DMS53 (cell line): ENCODE data around the gene LTBP1.

Experiments used
- DNase-seq: peaks from one replicate; lab custom pipeline; 2025; lab: John Stamatoyannopoulos, UW

The LTBP1 gene

DNA sequence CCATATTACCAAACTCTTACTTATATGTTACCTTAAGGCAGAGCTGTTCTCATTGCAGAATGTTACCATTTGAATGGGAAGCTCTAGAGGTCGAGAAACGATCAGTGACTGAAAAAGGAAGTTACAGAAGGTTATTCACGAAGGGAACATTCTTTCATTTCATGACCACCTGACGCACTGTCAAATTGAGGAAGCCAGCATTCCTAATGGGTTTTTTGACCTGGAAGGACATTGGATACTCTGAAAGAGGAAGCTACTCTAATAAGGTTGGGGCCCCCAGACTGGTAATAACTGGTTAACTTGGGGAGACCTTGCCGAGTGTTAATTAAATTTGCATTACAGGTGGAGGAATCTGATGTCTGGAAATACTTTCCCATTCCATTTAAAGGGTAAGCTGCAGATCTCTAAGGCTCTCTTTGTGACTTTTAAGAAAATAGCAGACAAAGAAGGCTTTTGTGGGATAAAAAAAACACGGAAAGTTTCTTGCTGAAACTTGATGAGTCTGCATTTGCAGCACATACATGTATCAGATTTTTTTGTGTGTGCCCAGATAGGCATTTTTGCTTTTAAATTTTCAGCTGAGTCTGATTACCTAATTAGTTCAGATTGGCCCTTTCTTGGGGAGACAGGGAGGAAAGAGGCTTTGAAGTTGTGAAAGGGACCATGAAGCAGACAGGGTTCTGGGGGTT, 137.1 kb downstream of the LTBP1 start:
- no peak for DNase-seq

DNA sequence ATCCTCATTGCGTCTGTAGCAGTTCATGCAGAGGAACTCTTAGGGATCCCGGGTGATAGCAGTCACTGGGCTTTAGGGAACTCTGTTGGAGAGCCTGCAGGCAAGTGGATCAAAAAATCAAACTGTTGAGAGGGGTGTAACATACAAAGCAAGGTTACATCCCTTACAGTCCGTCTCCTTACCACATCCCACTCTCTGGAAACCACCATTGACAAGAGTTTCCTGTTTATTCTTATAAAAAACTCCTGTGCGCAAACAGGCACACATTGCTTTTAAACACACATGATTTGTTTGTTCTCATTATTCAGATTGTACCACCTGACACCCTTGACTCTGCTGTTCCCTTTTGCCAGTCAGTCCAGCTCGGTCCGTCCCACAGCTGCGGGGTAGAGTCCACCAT, 137.7 kb downstream of the LTBP1 start:
- peak; percentile 38 for DNase-seq

DNA sequence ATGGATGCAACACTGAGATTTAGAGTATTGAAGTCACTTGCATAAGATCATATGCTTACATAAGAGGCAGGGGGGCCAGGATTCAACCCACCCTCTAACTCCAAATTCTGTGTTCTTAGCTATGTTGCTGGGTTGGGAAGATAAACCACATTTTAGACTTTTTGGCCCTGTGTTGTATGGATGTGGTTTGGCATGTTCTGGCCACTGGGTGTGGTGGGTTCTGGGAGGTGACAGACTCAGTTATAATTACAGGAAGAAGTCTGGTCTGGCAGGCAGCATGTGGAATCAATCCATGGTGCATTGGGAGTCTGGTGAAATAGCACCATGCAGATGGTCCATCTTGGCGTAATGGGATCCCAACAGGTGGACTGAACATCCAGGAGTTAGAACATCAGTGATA, 138.9 kb downstream of the LTBP1 start:
- DNase-seq, result no peak

DNA sequence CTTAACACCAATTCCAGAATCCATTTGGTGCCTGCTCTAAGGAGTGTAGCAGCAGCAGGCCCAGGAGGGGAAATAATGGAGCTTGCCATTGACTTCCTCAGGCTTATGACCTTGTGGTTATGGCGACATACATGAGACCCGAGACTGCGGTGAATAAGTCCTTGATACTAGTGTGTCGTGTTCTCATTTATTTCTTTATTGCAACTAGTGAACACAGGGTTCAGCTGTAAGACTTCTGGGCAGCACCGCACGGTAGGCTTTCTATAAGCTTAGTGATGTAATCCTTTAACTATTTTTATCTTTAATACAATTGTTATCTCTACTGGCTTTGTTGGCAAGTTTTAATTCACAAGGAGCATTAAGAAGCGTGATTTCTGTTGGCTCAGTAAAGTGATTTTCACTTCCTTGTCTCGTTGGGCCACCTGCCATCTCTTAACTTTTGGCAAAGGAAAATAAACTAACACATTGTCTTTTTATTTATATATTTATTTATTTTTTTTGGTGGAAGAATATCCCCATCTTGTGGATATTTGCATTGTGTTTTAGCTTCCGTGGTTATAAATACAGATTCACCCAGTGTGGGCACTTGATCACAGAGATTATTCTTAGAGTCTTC, 139.8 kb downstream of the LTBP1 start:
- DNase-seq, result no peak

DNA sequence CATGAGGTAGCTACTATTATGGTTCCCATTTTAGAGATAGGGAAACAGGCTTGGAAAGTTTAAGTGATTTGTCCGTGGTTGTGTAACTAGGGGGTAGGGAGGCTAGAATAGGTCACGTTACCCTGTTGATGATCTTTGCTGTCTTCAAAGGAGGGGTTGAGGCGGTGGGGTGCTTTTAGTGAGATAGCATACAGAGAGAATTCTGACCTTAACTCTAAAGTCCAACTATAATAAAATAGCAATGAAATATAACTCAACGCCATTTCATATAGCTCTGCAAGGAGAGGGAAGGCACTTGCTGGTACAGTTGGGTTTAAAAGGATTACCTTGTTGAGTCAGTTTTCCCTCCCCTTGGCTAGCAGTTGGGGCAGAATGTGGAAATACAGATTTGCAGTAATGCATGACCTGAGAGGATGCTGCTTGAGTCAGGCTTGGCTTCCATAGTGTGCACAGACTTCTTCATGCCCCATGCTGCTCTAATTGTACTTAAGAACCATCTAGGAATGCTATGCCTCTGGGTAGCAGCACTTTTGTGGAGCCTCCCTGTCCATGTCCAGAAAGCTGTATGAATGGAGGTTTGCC, 143.9 kb downstream of the LTBP1 start:
- no peak for DNase-seq

DNA sequence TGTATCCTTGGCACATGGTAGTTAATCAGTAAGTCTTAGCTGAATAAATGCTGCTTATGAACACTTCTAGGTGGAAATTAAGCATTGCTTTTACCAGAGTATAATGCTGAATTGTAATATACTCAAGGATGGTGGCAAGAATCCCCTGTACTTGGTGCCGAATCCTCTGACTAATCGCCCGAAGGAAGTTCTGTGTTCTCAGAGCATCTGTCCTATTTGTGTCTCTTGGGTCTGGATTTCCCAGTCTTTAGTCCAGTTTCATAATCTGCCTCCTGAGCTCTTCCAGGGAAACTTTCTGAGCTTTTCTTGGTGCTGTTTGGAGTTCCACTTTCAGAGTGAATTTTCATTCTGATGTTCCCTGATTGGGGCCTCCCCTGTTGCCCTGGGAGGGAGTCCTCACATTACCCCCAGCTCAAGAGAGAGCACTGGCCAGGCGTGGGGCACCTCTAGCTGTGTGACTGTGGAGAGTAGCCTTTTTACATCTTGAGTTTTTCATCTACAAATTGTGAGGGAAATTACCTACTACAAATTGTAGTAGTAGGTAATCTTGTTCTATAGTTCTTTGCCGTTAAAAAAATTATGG, 144.9 kb downstream of the LTBP1 start:
- DNase-seq, result no peak

DNA sequence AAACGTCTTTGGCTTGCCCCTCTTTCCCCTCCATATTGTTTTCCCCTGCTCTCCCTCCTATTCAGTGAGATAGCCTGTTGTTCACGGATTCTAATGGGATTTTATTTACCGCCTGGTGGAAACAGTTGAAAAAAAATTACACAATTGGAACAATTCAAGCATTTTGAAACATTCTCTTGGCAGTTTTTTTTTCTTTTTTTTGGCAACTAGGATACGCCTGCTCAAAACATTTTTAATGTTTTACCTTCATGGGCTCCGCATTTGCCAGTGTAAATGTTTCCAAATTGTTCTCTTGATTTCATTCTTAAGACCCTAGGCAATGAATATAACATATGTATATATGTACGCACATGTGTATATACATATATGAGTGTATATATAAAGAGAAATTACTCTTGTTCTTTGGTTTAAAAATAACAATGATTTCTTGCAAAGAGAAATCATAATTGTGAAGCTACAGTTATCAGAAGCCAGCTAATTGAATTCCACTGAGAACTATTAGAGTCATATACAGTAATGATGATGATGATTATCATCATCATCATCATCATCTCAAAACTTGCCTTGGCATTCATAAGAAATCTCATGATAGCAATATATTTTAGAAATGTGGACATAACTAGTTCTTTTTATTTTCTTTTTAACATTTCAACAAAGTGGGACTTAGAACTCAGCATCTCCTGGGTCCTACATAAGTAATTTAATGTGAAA, 146.7 kb downstream of the LTBP1 start:
- no peak for DNase-seq

DNA sequence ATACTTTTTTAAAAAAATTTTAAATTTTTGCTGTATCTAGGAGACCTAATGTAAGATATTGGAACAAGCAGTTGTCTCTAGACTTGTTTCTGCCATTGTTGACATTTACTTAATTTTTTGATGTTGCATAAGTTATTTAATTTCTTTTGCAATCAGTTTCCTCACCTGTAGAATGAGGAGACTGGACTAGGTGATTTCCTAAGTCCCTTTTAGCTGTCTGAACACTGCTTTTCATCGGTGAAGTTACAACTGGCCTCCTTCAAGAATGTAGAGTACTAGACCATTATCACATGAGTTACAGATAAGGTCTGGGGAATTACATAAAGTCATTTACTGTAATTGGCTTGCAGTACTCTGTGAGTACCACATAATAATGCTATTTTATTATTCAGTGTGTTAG, 147.6 kb downstream of the LTBP1 start:
- DNase-seq, result no peak

DNA sequence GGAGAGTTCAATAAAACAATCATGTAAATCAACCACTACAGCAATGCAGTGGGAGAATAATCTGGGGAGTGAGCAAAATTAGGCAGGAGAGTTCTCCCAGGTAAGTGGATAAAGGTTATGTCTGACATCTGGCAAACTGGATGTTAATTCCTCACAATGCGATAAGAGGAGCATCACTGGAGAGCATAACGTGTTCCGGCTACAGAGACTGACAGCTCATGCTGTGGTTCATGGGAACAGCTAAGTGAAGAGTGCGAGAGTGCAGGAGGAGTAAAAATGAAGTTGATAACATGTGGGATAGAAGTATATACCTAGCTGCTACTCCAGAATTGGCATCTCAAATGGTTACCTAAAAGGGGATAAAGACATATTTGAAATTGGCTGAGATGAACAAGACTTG, 153.2 kb downstream of the LTBP1 start:
- DNase-seq, result no peak

DNA sequence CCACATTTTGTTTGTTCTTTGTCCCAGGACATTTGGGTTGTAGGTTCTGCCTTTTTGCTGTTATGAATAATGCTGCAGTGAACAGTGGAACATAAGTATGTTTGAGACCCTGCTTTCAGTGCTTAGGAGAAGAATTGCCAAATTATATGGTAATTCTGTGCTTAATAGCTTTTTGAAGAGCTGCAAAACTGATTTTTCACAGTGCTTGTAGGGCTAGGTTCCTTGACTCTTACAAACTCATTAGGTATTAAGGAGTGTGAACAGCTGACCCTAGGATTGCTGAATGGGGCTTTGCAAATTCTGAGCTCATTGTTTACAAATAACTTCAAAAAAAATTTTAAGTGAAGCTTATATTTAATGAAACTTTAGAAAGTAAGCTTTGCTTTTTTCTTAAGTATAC, 154.2 kb downstream of the LTBP1 start:
- DNase-seq, result no peak

DNA sequence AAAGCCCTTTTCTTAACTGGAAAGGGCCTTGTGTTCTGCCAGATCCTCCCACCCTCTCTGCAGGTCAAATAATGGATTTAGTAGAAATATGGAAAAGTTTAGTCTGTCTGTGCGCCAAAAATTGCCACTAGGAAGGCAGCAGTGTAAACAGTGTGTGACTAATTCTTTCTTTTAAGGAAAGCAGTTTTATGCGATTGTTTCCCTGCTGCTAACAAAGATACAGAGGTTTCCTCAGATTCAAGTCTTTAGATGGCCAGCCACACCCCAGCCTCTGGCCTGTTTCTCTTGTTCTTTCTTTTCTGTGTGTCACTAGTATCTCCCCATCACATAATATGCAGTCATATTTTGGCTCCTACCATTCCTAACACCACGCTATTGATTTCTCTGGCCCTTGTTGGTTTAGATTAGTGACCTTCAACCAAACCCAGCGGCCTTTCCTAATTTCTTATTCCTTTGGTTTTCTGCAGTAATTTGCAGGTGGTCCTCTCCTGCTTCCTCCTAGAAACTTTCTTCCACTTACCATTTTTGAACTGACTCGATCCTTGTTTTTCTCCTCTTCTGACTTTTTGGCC, 157.4 kb downstream of the LTBP1 start:
- no peak for DNase-seq

DNA sequence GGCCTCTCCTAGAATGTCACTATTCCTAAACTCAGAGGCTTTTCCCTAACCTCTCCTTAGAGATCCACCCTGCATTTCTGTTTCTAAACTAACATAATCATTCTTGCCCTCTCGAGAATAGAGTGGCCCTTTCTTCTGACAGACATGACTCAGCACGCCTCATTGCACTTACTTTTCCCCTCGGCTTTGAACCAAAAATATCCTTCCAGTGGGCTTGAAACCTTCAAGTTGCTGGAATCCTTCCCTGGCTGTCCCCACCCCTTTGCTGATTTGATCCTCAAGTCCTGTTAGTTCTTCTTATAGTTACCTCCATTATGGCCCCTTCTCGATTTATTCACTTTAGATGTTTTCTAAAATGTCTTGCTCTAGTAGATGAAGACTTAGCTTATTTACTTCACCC, 158.0 kb downstream of the LTBP1 start:
- no peak for DNase-seq

DNA sequence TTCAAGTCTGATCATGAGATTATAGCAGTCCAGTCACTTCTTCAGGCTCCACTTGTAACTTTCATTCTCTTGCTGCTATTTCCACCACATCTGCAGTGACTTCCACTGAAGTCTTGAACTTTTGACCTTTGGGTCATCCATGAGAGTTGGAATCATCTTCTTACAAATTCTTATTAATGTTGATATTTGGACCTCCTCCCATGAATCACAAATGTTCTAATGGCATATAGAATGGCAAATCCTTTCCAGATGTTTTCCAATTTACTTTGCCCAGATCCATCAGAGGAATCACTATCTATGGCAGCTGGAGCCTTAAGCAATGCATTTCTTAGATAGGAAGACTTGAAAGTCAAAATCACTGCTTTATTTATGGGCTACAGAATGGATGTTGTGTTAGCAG, 159.4 kb downstream of the LTBP1 start:
- DNase-seq, result no peak

DNA sequence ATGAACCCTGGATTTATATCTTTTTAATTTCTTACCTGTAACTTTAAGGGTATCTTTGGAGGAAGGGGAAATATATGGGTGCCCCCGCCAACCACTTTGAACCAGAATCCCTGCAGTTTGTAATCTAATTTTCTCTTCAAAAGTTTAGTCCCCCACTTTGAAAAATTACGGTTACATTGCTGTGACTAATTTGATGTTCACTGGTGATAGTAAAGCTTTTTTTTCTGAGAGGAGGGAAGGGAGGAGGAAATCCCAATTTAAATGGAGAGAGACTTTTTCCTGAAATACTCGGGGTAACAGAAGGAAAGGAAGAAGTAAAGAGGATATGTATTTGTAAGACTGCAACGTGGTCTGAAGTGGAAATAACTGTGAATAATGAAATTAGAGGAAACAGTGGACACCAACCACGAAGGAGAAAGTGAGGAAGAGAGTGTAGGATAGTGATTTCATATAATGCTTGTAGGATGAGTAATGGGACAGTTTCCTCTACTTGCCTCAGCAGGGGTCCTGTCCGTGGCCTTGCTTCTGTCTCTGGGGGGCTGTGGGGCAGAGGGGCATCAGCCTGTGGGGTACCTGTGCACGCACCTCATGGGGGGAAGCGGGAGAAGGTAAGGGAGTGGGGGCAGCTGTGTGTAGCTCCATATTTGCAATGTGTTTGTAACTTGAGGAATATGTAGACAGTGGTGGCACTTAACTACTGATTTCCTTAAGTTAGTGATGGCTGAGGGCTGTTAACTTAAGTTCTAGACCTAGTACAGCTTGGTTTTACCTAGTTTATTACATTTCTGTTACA, 161.1 kb downstream of the LTBP1 start:
- DNase-seq, result no peak

DNA sequence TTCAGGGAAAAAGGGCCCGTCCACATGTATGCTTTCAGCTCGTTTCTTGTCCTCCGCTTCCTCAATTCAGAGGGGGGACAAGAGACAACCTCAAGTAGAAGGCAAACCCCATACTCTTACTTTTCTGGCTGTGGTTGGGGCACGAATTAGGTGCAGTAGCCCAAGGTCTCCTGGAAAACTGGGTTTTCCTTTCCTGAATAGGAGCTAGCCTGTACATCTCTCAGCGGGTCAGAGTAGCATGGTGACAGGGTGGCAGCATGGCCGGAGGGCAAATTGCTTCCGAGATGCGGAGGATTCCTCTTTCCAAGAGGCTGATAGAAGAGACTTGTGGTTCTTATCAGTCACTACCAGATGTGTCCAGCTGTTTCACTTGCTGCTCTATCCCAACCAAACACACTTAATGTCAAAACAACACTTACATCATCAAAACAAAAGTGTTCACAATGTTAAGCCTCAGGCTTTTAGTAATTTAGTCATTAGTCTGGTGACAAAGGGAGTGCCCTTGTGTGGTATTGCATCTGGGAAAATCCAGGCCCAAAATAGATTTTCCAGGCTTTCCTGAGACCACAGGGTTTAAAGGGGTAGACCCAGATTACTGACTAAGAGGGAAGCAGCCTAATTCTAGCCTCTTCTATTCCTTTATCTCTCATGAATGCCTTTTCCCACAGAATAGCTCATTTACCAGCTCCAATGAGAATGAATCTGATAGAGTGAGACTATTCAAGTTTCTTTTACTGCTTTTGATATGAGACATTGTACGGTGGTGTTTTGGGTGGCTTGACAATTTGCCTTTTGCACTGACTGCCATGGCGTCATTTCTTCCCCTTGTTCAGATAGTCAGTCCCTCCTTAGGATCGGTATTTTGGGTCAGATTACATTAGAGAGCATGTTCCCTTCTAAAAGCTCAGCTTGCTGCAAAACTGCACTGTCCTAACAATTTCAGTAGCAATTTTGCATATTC, 162.0 kb downstream of the LTBP1 start:
- DNase-seq, result no peak

DNA sequence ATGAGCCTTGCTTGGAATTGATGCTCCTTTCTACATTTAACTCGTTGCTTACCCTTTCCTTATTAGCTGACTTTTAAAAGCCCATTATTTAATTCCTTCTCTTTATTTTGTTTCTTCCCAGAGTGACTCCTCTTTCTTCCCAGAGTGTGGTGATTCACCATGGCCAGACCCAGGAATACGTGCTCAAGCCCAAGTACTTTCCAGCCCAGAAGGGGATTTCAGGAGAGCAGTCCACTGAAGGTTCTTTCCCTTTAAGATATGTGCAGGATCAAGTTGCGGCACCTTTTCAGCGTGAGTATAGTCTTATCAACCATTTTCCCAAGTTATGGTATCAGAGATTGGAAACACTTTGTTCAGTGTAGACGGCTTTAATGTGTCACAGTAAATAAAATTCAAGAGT, 163.7 kb downstream of the LTBP1 start:
- DNase-seq, result no peak

DNA sequence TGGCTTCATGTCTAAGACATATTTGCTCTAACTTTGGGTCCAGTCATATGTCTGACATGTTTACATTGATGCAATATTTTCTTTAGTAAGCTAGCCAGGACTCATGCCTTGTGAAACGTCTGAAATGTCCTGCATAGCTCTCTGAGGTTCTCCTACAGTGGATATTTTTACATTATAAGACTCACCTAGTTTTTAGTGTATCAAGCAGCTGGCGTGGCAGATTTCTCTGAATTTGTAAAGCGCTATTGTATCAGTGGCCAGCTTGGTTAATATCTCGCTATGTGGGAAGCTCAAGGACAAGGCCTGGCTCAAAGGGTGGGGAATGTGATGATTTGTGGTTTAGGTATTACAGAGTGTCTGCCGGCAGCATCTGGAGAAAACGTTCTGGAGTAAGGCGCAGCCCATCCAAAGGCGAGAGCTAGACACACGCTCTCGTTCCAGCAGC, 164.3 kb downstream of the LTBP1 start:
- DNase-seq, result no peak

DNA sequence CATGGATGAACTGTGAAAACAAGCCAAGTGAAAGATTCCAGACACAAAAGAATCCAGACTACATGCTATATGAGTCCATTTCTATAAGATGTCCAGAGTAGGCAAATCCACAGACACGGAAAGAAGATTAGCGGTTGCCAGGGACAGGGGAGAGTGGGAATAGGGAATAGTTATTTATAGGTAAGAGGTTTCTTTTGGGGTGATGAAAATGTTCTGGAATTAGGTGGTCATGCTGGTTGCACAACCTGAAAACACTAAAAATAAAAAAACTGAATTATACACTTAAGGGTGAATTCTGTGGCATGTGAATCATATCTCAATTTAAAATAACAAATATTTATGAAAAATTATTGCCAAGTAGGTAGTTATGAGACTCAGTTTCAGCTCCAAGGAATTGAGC, 168.4 kb downstream of the LTBP1 start:
- no peak for DNase-seq

DNA sequence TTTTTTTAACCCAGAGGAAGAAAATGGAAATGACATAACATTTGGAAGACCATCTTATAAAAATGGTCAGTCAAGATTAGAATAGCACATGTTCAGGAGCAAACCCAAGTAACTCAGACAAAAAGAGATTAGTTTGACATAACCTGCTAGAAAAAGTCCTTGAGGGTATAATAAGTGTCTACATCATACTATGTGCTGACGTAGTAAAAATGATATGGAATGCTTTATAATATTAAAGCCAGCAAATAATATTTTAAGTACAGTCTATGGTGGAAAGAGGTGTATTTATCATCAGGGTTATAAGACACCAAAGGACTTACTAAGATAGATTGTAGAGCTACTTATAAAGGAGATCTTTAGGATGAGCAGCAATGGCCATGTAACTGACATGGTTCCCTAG, 169.0 kb downstream of the LTBP1 start:
- DNase-seq, result no peak

DNA sequence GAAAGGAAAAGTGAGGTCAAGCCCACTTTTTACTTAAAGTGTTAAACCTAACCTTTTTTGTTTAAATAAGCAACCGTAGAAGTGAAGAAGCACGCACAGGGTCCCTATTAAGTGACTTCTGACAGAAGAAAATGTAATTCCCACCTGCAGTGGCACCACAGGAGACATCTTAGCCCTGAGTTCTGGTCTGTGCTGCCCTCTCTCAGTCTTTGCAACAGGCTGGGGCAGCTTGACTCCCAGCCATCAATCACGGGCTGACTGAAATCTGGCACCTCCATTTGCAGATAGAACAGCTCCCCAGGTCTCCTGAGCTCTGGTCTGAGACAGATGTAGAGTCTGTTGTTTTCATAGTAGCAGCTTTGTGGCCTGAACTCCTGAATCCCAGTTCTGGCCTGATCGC, 170.0 kb downstream of the LTBP1 start:
- no peak for DNase-seq
